ENCODE data around the gene ST6GALNAC3.

ST6GALNAC3 gene

GRCh38 chr1:76190749-76191424 lies 116.3 kb downstream of the ST6GALNAC3 start:
- DNase-seq, result no peak
- no peak overlapping the region for H3K27ac ChIP-seq
- H3K27me3 ChIP-seq, result no peaks in the 10 kb centered on the region
- H3K4me3 ChIP-seq, result no peak overlapping the region
- TF ChIP-seq CTCF (IDR thresholded peaks at IDR 0.05), result no peak
- intact Hi-C loops (cut with DNase I; ENCODE audit: low total_unique reads), result no loop called here
- no peaks in the 10 kb centered on the region for H3K4me1 ChIP-seq
- H3K36me3 ChIP-seq, result no peaks in the 10 kb centered on the region
- no peaks in the 10 kb centered on the region for H3K9me3 ChIP-seq

- Histone ChIP-seq H3K9me3 (no peaks in the 10 kb centered on the region), H3K27ac (no peak overlapping the region), H3K36me3 (no peaks in the 10 kb centered on the region), H3K4me3 (no peak overlapping the region), H3K4me1 (no peaks in the 10 kb centered on the region), H3K27me3 (no peaks in the 10 kb centered on the region)
- TF ChIP-seq CTCF (IDR thresholded peaks at IDR 0.05), result no peak
- DNase-seq, result no peak
- intact Hi-C loops (cut with DNase I; ENCODE audit: low total_unique reads), result no loop called here
Measured at GRCh38 chr1:76191561-76191960, 117.0 kb downstream of the ST6GALNAC3 start.

- DNase-seq, result no peak
- H3K27me3 ChIP-seq, result no peaks in the 10 kb centered on the region
- H3K9me3 ChIP-seq, result no peaks in the 10 kb centered on the region
- H3K27ac ChIP-seq, result no peak overlapping the region
- no peak overlapping the region for H3K4me3 ChIP-seq
- no peaks in the 10 kb centered on the region for H3K36me3 ChIP-seq
- intact Hi-C loops (cut with DNase I; ENCODE audit: low total_unique reads), result no loop called here
- no peaks in the 10 kb centered on the region for H3K4me1 ChIP-seq
- TF ChIP-seq CTCF (IDR thresholded peaks at IDR 0.05), result no peak
Measured at GRCh38 chr1:76198452-76198851, 123.9 kb downstream of the ST6GALNAC3 start.

- Histone ChIP-seq H3K9me3 (no peaks in the 10 kb centered on the region), H3K27ac (no peak overlapping the region), H3K4me3 (no peak overlapping the region), H3K36me3 (no peaks in the 10 kb centered on the region), H3K27me3 (no peaks in the 10 kb centered on the region), H3K4me1 (peaks cover 0 to 7% (median 0%) of the 10 kb centered on the region in 4 donors)
- intact Hi-C loops (cut with DNase I; ENCODE audit: low total_unique reads), result no loop called here
- no peak for TF ChIP-seq CTCF (IDR thresholded peaks at IDR 0.05)
- no peak for DNase-seq
Measured at GRCh38 chr1:76202670-76203069, 128.1 kb downstream of the ST6GALNAC3 start.

GRCh38 chr1:76203127-76203526 lies 128.6 kb downstream of the ST6GALNAC3 start:
- Histone ChIP-seq H3K4me1 (peaks cover 0 to 7% (median 0%) of the 10 kb centered on the region in 4 donors), H3K36me3 (no peaks in the 10 kb centered on the region), H3K27ac (no peak overlapping the region), H3K27me3 (no peaks in the 10 kb centered on the region), H3K4me3 (no peak overlapping the region), H3K9me3 (no peaks in the 10 kb centered on the region)
- DNase-seq, result no peak
- intact Hi-C loops (cut with DNase I; ENCODE audit: low total_unique reads), result no loop called here
- TF ChIP-seq CTCF (IDR thresholded peaks at IDR 0.05), result no peak

GRCh38 chr1:76209238-76209637 lies 134.7 kb downstream of the ST6GALNAC3 start:
- Histone ChIP-seq H3K4me3 (no peak overlapping the region), H3K27me3 (no peaks in the 10 kb centered on the region), H3K4me1 (peaks cover 0 to 7% (median 1%) of the 10 kb centered on the region in 4 donors), H3K9me3 (no peaks in the 10 kb centered on the region), H3K27ac (no peak overlapping the region), H3K36me3 (no peaks in the 10 kb centered on the region)
- DNase-seq, result no peak
- TF ChIP-seq CTCF (IDR thresholded peaks at IDR 0.05), result no peak
- intact Hi-C loops (cut with DNase I; ENCODE audit: low total_unique reads), result no loop called here

All from tibial artery (tissue), 4 donors.